IMR-90 (cell line): ENCODE measurements around the gene SLC25A11. TPM values are rescaled to one million over a fixed set of nuclear protein-coding genes. Genes with fewer than 3 reads are reported as not detected.
A peak's percentile ranks its signal among the peaks of the same experiment; 100 is the strongest.

Experiments used
- ATAC-seq: fragments of 200-7000 bp; cut with Tn5 transposase; 2 replicates; pipeline ENCODE4 v1.9.1; 2020; ENCODE audit warnings: low read depth, mild to moderate bottlenecking, moderate library complexity
- BruUV-seq: library from RNA; stranded (reverse); fragments of 400-500 nt; replicated peaks from 2 replicates; lab custom pipeline; 2021; lab: Mats Ljungman, UMichigan
- CTCF ChIA-PET: fragments of 300-600 bp; formaldehyde crosslinking; extraction: SDS; loops from one replicate; lab custom pipeline; 2021; ENCODE audit warnings: antibody characterized with exemption; lab: Yijun Ruan, JAX
- POLR2A ChIA-PET: fragments of 300-600 bp; sonication (Branson Sonifier 250); formaldehyde crosslinking; loops from one replicate; lab custom pipeline; 2022; ENCODE audit warnings: antibody characterized with exemption; ENCODE audit not compliant: unreplicated experiment; lab: Charles Lee
- DNase-seq: peaks from one replicate; pipeline ENCODE4 v3.0.0; 2013
- H2AFZ ChIP-seq: replicated peaks from 2 replicates; pipeline ENCODE3; 2013; ENCODE audit warnings: low read length, mild to moderate bottlenecking; ENCODE audit not compliant: poor library complexity
- H2AK5ac ChIP-seq: 2 replicates; pipeline ENCODE4 v1.6.1; 2013; ENCODE audit warnings: low read depth, low read length, inconsistent platforms
- H2AK9ac ChIP-seq: replicated peaks from 2 replicates; pipeline ENCODE3; 2013; ENCODE audit warnings: mild to moderate bottlenecking, low read depth, low read length, moderate library complexity; ENCODE audit not compliant: poor library complexity
- H2BK120ac ChIP-seq: 2 replicates; pipeline ENCODE4 v1.6.1; 2013; ENCODE audit warnings: low read depth, low read length, inconsistent platforms
- H2BK15ac ChIP-seq: 3 replicates; pipeline ENCODE4 v1.6.1; 2013; ENCODE audit warnings: low read depth, low read length, inconsistent platforms
- H2BK20ac ChIP-seq: 2 replicates; pipeline ENCODE4 v1.6.1; 2013; ENCODE audit warnings: low read depth, mild to moderate bottlenecking, inconsistent platforms, low read length, moderate library complexity
- H2BK5ac ChIP-seq: 2 replicates; pipeline ENCODE4 v1.6.1; 2013; ENCODE audit warnings: mild to moderate bottlenecking, low read depth, low read length, inconsistent platforms; ENCODE audit not compliant: poor library complexity, severe bottlenecking
- H3K14ac ChIP-seq: replicated peaks from 2 replicates; pipeline ENCODE4 v1.6.1; 2013; ENCODE audit warnings: low read depth, low read length, inconsistent platforms
- H3K18ac ChIP-seq: 2 replicates; pipeline ENCODE4 v1.6.1; 2013; ENCODE audit warnings: low read depth, low read length, control low read depth
- H3K23ac ChIP-seq: 2 replicates; pipeline ENCODE4 v1.6.1; 2013; ENCODE audit warnings: low read depth, low read length, inconsistent platforms
- H3K27ac ChIP-seq: 2 replicates; pipeline ENCODE4 v1.5.1; 2013; ENCODE audit warnings: mild to moderate bottlenecking, control low read depth, low read length; ENCODE audit not compliant: insufficient read depth
- H3K27me3 ChIP-seq: 2 replicates; pipeline ENCODE4 v1.6.1; 2013; ENCODE audit warnings: low read length; ENCODE audit not compliant: control insufficient read depth, insufficient read depth
- H3K36me3 ChIP-seq: 2 replicates; pipeline ENCODE4 v1.6.1; 2013; ENCODE audit warnings: low read length, mixed read lengths; ENCODE audit not compliant: control insufficient read depth, insufficient read depth
- H3K4ac ChIP-seq: 2 replicates; pipeline ENCODE4 v1.6.1; 2013; ENCODE audit warnings: low read depth, low read length, inconsistent platforms
- H3K4me1 ChIP-seq: 2 replicates; pipeline ENCODE4 v1.6.1; 2013; ENCODE audit warnings: low read length, mixed read lengths; ENCODE audit not compliant: control insufficient read depth, insufficient read depth
- H3K4me2 ChIP-seq: 2 replicates; pipeline ENCODE4 v1.6.1; 2013; ENCODE audit warnings: low read depth, mild to moderate bottlenecking, control low read depth, low read length, moderate library complexity
- H3K4me3 ChIP-seq: 2 replicates; pipeline ENCODE4 v1.5.1; 2013; ENCODE audit warnings: low read depth, mild to moderate bottlenecking, control low read depth, low read length, moderate library complexity; ENCODE audit not compliant: insufficient read depth
- H3K56ac ChIP-seq: 2 replicates; pipeline ENCODE4 v1.6.1; 2013; ENCODE audit warnings: low read length, inconsistent platforms; ENCODE audit not compliant: insufficient read depth; ENCODE audit errors: extremely low read depth
- H3K79me1 ChIP-seq, 2 experiments: 2 replicates each; pipeline ENCODE4 v1.6.1; 2013; ENCODE audit warnings: low read length in 2 of 2, inconsistent platforms in 1 of 2, low read depth in 1 of 2
- H3K9ac ChIP-seq: 2 replicates; pipeline ENCODE4 v1.6.1; 2013; ENCODE audit warnings: low read depth, low read length, control low read depth
- H3K9me1 ChIP-seq: 2 replicates; pipeline ENCODE4 v1.6.1; 2013; ENCODE audit warnings: low read length, inconsistent platforms; ENCODE audit not compliant: insufficient read depth
- H3K9me3 ChIP-seq: 2 replicates; pipeline ENCODE4 v1.6.1; 2013; ENCODE audit warnings: low read length; ENCODE audit not compliant: control insufficient read depth, insufficient read depth
- H4K20me1 ChIP-seq: 2 replicates; pipeline ENCODE4 v1.6.1; 2013; ENCODE audit warnings: low read length, inconsistent platforms; ENCODE audit not compliant: insufficient read depth
- H4K5ac ChIP-seq: 2 replicates; pipeline ENCODE4 v1.6.1; 2013; ENCODE audit warnings: mild to moderate bottlenecking, low read depth, low read length, control low read depth
- H4K8ac ChIP-seq, 2 experiments: 2 replicates each; pipeline ENCODE4 v1.6.1; 2013; ENCODE audit warnings: low read depth in 2 of 2, low read length in 2 of 2, control low read depth in 1 of 2, inconsistent platforms in 1 of 2
- H4K91ac ChIP-seq: 2 replicates; pipeline ENCODE4 v1.6.1; 2013; ENCODE audit warnings: low read depth, low read length, inconsistent platforms; ENCODE audit not compliant: insufficient read depth
- BHLHE40 ChIP-seq: fragments of 150-350 bp; IDR thresholded peaks from 2 replicates; pipeline ENCODE4 v1.6.1; 2016; ENCODE audit warnings: mild to moderate bottlenecking, low read depth, low read length
- CEBPB ChIP-seq: IDR thresholded peaks from 2 replicates; pipeline ENCODE4 v1.6.1; 2012; ENCODE audit warnings: low read depth, low read length, improper control_type of control experiment
- CHD1 ChIP-seq: IDR thresholded peaks from 2 replicates; pipeline ENCODE4 v1.6.1; 2012; ENCODE audit warnings: low read depth, low read length, improper control_type of control experiment
- FOS ChIP-seq: fragments of 150-350 bp; IDR thresholded peaks from 2 replicates; pipeline ENCODE4 v1.6.1; 2016; ENCODE audit warnings: low read depth, low read length
- MAFK ChIP-seq: IDR thresholded peaks from 2 replicates; pipeline ENCODE4 v1.6.1; 2012; ENCODE audit warnings: low read depth, low read length, improper control_type of control experiment
- MAZ ChIP-seq: IDR thresholded peaks from 2 replicates; pipeline ENCODE4 v1.6.1; 2012; ENCODE audit warnings: low read depth, mild to moderate bottlenecking, low read length, improper control_type of control experiment, moderate library complexity, borderline replicate concordance
- MXI1 ChIP-seq: IDR thresholded peaks from 2 replicates; pipeline ENCODE4 v1.6.1; 2012; ENCODE audit warnings: low read depth, mild to moderate bottlenecking, low read length, moderate library complexity, borderline replicate concordance
- NFE2L2 ChIP-seq: fragments of 150-350 bp; IDR thresholded peaks from 2 replicates; pipeline ENCODE4 v1.6.1; 2016; ENCODE audit warnings: low read depth, mild to moderate bottlenecking, low read length
- RAD21 ChIP-seq: IDR thresholded peaks from 2 replicates; pipeline ENCODE4 v1.6.1; 2012; ENCODE audit warnings: low read length, improper control_type of control experiment
- RCOR1 ChIP-seq: IDR thresholded peaks from 2 replicates; pipeline ENCODE4 v1.6.1; 2012; ENCODE audit warnings: mild to moderate bottlenecking, low read length, improper control_type of control experiment; ENCODE audit not compliant: insufficient replicate concordance
- RFX5 ChIP-seq: IDR thresholded peaks from 2 replicates; pipeline ENCODE4 v1.8.0; 2012; ENCODE audit warnings: low read depth, mild to moderate bottlenecking, low read length, moderate library complexity
- WGBS, 2 experiments: methylation state at CpG; one replicate each; pipeline versions ENCODE4 v1.1.5 to v1.1.7; 2013; ENCODE audit warnings: missing lambda C conversion rate in 2 of 2; ENCODE audit not compliant: insufficient read length in 1 of 2; ENCODE audit errors: extremely low coverage in 2 of 2; 5-methylcytosine and 5-hydroxymethylcytosine counted together
- dilution Hi-C: fragments of 300-500 bp; cut with HindIII; formaldehyde crosslinking; loops from one replicate; pipeline ENCODE4 v1.14.3; 2018; ENCODE audit warnings: low sequenced_read_pairs; ENCODE audit not compliant: unreplicated experiment
- in situ Hi-C: fragments of 300-500 bp; cut with MboI; formaldehyde crosslinking; loops from 3 replicates; pipeline ENCODE4 v1.14.3; 2019; ENCODE audit warnings: low sequenced_read_pairs, inconsistent platforms, mixed read lengths
- intact Hi-C: fragments of 100-400 bp; cut with micrococcal nuclease; formaldehyde crosslinking; loops from 2 replicates; pipeline ENCODE4 v1.10.0; 2022
- polyA plus RNA-seq, 3 experiments: library from polyadenylated mRNA; depleted of rRNA; stranded (reverse); fragments of >200 nt; gene quantifications; 2 replicates each; pipeline ENCODE4 v1.2.3, GENCODE V29; 2012; ENCODE audit warnings: low replicate concordance in 1 of 3
- total RNA-seq: library from RNA; depleted of rRNA; stranded (reverse); fragments of >200 nt; gene quantifications from 2 replicates; pipeline ENCODE4 v1.2.3, GENCODE V29; 2012
- TF ChIP-seq, protein P1 (sequence below): fragments of 150-350 bp; IDR thresholded peaks from 2 replicates; pipeline ENCODE4 v1.6.1; 2017; ENCODE audit warnings: mild to moderate bottlenecking, antibody characterized with exemption, low read length, low read depth
- TF ChIP-seq, protein P2 (sequence below): fragments of 150-350 bp; IDR thresholded peaks from 2 replicates; pipeline ENCODE4 v1.6.1; 2016; ENCODE audit warnings: low read depth, mild to moderate bottlenecking, low read length, moderate library complexity, borderline replicate concordance
- TF ChIP-seq, protein P3 (sequence below): conservative IDR thresholded peaks from 2 replicates; pipeline ENCODE4 v1.5.1; 2012; ENCODE audit warnings: mild to moderate bottlenecking, low read depth, low read length, improper control_type of control experiment

SLC25A11 gene
- total and polyA plus RNA-seq, 2 of the 4 experiments (the other 2 are of a cell fraction) = 35.0 to 62.2 TPM

DNA sequence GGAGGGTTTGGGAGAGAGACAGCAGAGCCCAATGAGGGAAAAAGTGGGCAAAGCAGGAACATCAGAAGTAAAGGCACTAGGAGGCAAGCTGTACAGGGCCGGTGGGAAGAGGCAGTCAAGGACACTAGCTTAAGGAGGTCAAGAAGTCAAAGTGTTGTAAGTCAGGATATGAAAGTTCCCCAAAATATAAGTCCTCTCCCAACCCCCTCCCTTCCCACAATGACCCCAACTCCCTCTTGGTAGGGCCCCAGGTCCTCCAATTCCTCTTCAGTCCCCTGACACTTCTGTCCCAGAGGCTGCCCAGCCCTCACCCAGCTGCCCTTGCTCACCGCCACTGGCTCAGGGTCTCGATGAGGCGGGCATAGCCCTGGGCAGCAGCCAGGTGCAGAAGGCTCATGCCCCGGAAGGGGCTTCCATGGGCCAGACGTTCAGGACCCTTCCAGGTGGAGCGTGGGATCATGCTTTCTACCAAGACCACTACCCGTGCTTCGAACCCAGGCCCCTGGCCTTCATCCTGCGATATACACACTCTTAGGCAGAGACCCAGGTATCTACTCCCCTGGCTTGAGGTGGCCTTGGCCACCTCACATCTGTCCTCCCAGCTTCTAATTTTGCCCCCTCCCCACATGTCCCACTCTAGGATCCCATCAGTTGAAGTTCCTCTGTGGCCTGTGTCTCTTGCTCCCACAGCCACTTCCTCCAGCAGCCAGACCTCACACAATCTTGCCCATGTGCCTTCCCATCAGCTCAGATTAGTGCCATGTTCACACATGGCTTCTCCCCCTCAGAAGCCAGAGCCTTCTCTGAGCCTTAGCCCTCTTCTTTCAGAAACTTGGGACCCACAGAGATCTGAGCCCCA, 33.6 kb upstream of the SLC25A11 start:
- no peak overlapping the region for H4K8ac ChIP-seq
- no peak overlapping the region for H3K56ac ChIP-seq
- peaks cover 12% of the 10 kb centered on the region for H3K4me1 ChIP-seq
- H4K20me1 ChIP-seq = peaks cover 6% of the 10 kb centered on the region; the same call in 1 of the 2 replicates
- CTCF ChIA-PET = no interaction called here
- no peak overlapping the region for H3K27ac ChIP-seq
- no peak overlapping the region for H4K91ac ChIP-seq
- H3K9me1 ChIP-seq = peaks cover 29% of the 10 kb centered on the region
- POLR2A ChIA-PET = no interaction called here
- no peak overlapping the region for H3K9ac ChIP-seq
- no peak overlapping the region for H3K4ac ChIP-seq
- no peak for DNase-seq
- H3K4me2 ChIP-seq = no peak overlapping the region
- H3K4me3 ChIP-seq = no peak overlapping the region
- no peak overlapping the region for H3K14ac ChIP-seq
- WGBS, 2 experiments = 90% methylated on average over 5 of the region's 10 CpGs; no CpG with 5 or more reads in 1 of the 2 experiments
- H2BK20ac ChIP-seq = no peak overlapping the region
- H3K9me3 ChIP-seq = no peaks in the 10 kb centered on the region
- intact Hi-C loops (no loop called here), dilution Hi-C loops (no loop called here), in situ Hi-C loops (no loop called here)
- H3K79me1 ChIP-seq = peaks cover 10 to 59% of the 10 kb centered on the region in 2 experiments; a peak in 3 of 4 replicates
- H3K18ac ChIP-seq = no peak overlapping the region
- peak overlapping the region; percentile 5 for H2AK9ac ChIP-seq
- no peak overlapping the region for H2BK120ac ChIP-seq
- no peak overlapping the region for H2BK15ac ChIP-seq
- no peak overlapping the region for H4K5ac ChIP-seq
- H3K27me3 ChIP-seq = no peaks in the 10 kb centered on the region
- no peak overlapping the region for H2AK5ac ChIP-seq
- ATAC-seq = no peak
- H2BK5ac ChIP-seq = no peak overlapping the region
- H3K23ac ChIP-seq = no peak overlapping the region
- no peak overlapping the region for H2AFZ ChIP-seq
- BruUV-seq = no TSS peak
- peaks cover 49% of the 10 kb centered on the region for H3K36me3 ChIP-seq
- TF ChIP-seq RCOR1 (no peak), MXI1 (no peak), BHLHE40 (no peak), MAFK (no peak), MAZ (no peak), RFX5 (no peak), CEBPB (no peak), RAD21 (no peak), FOS (no peak), NFE2L2 (no peak), CHD1 (no peak)
- TF ChIP-seq, protein P1, sequence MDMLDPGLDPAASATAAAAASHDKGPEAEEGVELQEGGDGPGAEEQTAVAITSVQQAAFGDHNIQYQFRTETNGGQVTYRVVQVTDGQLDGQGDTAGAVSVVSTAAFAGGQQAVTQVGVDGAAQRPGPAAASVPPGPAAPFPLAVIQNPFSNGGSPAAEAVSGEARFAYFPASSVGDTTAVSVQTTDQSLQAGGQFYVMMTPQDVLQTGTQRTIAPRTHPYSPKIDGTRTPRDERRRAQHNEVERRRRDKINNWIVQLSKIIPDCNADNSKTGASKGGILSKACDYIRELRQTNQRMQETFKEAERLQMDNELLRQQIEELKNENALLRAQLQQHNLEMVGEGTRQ = no peak
- TF ChIP-seq, protein P2, sequence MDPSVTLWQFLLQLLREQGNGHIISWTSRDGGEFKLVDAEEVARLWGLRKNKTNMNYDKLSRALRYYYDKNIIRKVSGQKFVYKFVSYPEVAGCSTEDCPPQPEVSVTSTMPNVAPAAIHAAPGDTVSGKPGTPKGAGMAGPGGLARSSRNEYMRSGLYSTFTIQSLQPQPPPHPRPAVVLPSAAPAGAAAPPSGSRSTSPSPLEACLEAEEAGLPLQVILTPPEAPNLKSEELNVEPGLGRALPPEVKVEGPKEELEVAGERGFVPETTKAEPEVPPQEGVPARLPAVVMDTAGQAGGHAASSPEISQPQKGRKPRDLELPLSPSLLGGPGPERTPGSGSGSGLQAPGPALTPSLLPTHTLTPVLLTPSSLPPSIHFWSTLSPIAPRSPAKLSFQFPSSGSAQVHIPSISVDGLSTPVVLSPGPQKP = no peak
- TF ChIP-seq, protein P3, sequence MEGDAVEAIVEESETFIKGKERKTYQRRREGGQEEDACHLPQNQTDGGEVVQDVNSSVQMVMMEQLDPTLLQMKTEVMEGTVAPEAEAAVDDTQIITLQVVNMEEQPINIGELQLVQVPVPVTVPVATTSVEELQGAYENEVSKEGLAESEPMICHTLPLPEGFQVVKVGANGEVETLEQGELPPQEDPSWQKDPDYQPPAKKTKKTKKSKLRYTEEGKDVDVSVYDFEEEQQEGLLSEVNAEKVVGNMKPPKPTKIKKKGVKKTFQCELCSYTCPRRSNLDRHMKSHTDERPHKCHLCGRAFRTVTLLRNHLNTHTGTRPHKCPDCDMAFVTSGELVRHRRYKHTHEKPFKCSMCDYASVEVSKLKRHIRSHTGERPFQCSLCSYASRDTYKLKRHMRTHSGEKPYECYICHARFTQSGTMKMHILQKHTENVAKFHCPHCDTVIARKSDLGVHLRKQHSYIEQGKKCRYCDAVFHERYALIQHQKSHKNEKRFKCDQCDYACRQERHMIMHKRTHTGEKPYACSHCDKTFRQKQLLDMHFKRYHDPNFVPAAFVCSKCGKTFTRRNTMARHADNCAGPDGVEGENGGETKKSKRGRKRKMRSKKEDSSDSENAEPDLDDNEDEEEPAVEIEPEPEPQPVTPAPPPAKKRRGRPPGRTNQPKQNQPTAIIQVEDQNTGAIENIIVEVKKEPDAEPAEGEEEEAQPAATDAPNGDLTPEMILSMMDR = no peak
